KOPT-K1 (cell line): ENCODE data around the gene WDR33.
"Not testable (repeated sequence)": the region's sequence is repeated elsewhere in the genome, so short reads cannot be mapped to it uniquely, and the experiment has no call there.

Source experiments
- H3K27ac ChIP-seq: fragments of 200-600 bp; sonication (generic); 2 replicates; pipeline ENCODE4 v1.5.1; 2016; ENCODE audit warnings: antibody characterized with exemption, mild to moderate bottlenecking, low read depth, low read length; ENCODE audit not compliant: poor library complexity, severe bottlenecking
- H3K36me3 ChIP-seq: fragments of 200-600 bp; sonication (generic); 2 replicates; pipeline ENCODE4 v1.5.1; 2017; ENCODE audit warnings: antibody characterized with exemption, mild to moderate bottlenecking, low read length, moderate library complexity; ENCODE audit not compliant: insufficient read depth
- H3K9me3 ChIP-seq: fragments of 200-600 bp; sonication (generic); 2 replicates; pipeline ENCODE4 v1.5.1; 2017; ENCODE audit warnings: antibody characterized with exemption, low read length, mild to moderate bottlenecking; ENCODE audit not compliant: insufficient read depth, poor library complexity, severe bottlenecking

The WDR33 gene

DNA sequence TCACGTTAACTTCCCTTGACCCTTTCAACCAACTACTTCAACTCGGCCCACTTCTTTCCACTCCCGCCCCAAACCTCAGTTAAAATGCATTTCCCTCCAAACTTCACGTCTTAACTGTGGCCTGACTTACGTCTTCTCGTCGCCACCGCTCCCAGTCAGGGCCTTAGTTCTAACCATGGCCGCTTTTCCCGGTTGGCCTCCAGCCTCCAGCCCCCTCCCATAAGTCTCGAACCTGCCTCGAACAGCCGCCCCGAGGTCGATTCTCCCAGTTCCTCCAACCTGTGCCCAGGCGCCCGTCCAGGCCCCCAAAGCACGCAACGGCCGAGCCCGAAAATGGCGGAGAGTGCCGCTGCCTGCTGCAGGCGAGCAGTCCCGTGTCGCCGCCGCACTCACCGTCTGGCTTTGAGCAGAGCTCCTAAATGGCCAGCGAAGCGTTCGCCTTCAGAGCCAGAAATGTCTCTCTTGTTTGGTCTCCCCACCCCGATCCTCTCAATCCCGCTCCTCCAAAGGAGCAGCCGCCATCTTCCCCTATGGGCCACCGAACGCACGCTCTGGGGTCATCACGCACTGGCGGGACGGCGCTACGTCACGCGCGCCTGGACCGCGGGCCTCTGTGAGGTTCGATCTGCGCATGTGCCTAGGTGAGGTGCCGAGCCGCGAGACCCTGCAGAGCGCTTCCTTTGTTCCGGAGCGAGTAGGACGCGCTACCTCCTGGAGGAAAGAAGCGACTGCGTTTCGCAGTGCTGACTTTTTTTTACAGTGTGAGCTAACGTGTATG, at the start of gene WDR33:
WDR33 (minus strand) TSS at position 553 of the 778 bp plus-strand sequence. CDS start 40,190 bp downstream, outside the sequence.
- Histone ChIP-seq H3K36me3 (peaks cover 14% of the 10 kb centered on the region; the same call in 1 of the 2 replicates), H3K9me3 (no peaks in the 10 kb centered on the region), H3K27ac (peak within 1 kb of the TSS; percentile 96)

DNA sequence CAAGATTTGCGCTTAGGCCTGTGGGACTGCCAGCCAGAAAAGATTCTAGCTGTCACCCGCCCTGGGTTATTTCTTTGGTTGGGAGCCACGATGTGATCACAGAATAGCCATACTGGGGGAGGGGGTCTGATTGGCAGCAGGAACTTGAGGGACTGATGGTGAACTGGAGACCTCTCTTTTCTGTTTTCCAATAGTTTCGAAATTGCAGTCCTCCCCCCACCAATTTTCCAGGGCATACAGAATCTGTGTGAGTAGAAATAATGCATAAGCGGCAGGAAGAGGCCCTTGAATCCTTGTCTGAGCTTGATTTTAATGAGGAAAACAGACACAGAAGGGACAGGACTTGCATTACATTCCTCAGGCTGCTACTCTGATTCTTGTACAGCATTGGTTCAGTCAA, 49.2 kb upstream of the WDR33 start:
- H3K9me3 ChIP-seq = no peaks in the 10 kb centered on the region
- H3K27ac ChIP-seq = no peak overlapping the region
- peaks cover 31% of the 10 kb centered on the region for H3K36me3 ChIP-seq

DNA sequence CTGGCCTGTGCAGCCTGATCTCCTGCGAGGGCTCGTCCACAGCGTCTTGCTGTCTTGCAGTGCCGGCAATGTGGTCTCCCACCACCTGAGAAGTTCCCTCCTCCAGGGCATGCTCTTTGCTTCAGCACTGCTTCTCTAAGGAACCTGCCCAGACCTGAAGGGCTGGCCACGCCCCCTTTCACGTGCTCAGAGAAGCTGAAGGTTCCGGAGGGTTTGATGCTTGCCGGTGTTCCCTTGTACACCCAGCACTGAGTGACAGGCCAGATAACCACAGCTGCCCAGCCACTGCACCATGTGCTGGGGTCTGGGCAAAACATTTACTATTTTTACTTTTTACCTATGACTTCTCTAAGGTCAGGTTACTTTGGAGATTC, 48.7 kb upstream of the WDR33 start:
- no peaks in the 10 kb centered on the region for H3K9me3 ChIP-seq
- H3K27ac ChIP-seq = no peak overlapping the region
- peaks cover 31% of the 10 kb centered on the region for H3K36me3 ChIP-seq

DNA sequence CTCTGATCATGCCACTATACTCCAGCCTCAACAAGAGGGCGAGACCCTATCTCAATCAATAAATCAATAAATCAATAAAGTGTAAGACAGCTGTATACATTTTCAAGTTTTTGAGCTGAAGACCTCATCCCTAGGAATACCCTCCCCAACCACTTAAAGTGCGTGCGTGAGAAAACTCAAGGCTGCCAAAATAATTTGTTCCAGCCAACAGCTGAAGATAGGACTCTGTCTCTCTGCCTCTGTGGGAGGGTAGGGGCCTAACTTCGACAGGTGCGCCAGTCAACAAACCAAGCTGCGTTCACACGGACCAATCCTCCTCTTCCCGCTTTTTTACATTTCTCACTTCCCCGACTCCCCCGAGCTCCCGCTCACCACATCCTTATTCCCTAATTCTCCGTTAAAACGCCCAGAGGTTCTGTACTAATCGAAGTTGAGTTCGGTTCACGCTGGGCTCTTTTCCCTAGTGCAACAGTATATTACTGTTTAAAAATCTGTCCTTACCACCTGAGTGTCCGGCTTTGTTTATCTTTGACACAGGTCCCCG, 46.4 kb upstream of the WDR33 start:
- no peaks in the 10 kb centered on the region for H3K9me3 ChIP-seq
- H3K36me3 ChIP-seq = peaks cover 36% of the 10 kb centered on the region
- H3K27ac ChIP-seq = peak overlapping the region; percentile 85

DNA sequence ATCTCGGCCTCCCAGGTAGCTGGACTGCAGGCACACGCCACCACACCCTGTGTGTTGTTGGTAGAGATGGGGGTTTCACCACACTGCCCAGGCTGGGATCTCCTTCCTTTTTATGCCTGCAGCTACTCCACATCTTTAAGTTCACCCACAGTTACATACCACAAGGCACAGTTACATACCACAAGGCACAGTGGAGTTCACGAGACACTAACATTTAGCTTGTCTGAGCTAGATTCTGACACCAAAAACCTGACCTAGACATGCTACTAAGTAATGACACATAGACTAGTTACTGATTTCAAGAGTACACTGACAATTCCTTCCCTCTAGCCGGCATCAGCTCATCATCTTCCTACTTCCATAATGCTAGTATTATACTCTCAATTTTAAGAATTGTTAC, 42.7 kb upstream of the WDR33 start:
- Histone ChIP-seq H3K27ac (no peak overlapping the region), H3K36me3 (peaks cover 72% of the 10 kb centered on the region), H3K9me3 (no peaks in the 10 kb centered on the region)

DNA sequence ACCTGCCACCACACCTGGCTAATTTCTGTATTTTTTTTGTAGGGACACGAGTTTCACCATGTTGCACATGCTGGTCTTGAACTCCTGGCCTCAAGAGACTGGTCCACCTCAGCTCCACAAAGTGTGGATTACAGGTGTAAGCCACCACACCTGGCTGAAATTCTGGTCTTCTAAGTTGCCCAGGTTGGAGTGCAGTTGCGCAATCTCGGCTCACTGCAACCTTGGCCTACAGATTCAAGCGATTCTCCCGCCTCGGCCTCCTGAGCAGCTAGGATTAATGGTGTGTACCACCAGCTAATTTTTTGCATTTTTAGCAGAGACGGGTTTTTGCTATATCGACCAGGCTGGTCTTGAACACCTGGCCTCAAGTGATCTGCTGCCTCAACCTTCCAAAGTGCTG, 41.4 kb upstream of the WDR33 start:
- Histone ChIP-seq H3K27ac (no peak overlapping the region), H3K9me3 (no peaks in the 10 kb centered on the region), H3K36me3 (peaks cover 85% of the 10 kb centered on the region)

DNA sequence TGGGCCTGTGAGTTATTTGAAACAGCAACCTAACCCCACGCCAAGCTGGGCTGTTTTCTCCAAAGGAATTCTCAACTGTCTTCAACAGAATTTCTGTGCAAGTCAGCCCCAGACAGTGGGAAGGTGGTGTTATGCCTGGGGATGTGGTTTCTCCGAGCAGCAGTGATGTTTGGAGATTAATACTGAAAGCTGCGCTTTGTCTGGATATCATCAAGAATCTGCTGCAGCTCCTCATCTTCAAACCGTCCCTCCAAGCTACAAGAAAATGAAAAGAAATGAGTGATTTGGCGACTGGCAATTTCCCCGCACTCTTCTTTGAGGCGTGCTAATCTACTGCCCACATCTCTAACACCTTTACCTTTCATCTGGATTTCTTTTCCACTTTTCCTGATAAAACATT, 37.0 kb upstream of the WDR33 start:
- no peaks in the 10 kb centered on the region for H3K9me3 ChIP-seq
- no peak overlapping the region for H3K27ac ChIP-seq
- peaks cover 96% of the 10 kb centered on the region for H3K36me3 ChIP-seq

DNA sequence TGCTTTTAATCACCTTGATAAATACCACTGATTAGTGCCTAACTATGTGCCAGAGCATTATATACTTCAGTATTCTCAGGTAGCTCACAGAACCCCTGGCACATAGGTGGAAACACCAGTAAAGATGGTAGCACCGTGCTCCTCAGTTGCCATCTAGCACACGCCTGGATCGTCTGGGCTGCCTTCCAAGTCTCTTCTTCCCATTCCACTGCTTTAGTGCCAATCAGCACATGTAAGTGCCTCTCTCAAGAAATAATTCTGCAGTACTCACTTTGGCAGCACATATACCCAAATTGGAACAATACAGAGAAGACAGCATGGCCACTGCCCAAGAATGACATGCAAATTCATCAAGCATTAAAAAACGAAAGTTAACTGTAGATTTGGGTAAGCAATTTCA, 34.0 kb upstream of the WDR33 start:
- Histone ChIP-seq H3K36me3 (peaks cover 66% of the 10 kb centered on the region), H3K27ac (no peak overlapping the region), H3K9me3 (no peaks in the 10 kb centered on the region)

DNA sequence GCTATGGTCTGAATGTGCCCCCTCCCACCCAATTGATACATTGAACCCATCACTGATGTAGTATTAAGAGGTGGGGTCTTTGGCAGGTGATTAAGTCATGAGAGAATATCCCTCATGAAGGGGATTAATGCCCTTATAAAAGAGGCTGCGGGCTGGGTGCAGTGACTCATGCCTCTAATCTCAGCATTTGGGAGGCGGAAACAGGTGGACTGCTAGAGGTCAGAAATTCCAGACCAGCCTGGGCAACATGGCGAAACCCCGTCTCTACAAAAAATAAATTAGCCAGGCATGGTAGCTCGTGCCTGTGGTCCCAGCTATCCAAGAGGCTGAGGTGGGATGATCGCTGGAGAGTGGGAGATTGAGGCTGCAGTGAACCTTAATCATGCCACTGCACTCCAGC, 32.7 kb upstream of the WDR33 start:
- Histone ChIP-seq H3K36me3 (peaks cover 53% of the 10 kb centered on the region), H3K9me3 (no peaks in the 10 kb centered on the region), H3K27ac (no peak overlapping the region)

DNA sequence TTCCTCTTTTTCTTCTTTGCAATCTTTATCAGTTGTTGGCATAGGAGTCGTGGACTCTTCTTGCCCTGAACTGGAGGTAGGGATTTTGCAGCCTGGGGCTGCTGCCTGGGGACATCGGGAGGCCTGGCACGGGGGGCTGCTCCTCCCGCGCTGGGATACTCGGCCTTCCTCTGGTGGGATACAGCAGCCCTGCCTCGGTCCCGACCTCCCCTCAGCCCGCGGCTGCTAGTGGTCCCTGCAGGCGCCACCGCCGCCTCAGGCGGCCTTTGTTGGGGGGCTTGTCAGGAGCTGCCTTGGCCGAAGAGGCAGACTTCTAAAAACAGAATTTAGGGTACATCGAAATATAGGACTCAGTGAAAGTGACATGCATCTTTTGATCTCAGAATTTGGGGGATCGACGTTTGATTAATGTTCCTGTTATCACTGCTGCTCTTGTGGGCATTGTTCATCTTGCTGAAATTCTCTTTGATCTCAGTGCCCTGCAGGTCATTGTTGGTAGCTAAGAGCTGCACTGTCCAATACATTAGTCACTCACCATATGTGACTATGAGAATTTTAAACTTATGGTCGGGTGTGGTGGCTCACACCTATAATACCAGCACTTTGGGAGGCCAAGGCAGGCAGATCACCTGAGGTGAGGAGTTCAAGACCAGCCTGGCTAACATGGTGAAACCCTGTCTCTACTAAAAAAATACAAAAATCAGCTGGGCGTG, 30.7 kb upstream of the WDR33 start:
- Histone ChIP-seq H3K27ac (no peak overlapping the region), H3K36me3 (peaks cover 33% of the 10 kb centered on the region), H3K9me3 (no peaks in the 10 kb centered on the region)

DNA sequence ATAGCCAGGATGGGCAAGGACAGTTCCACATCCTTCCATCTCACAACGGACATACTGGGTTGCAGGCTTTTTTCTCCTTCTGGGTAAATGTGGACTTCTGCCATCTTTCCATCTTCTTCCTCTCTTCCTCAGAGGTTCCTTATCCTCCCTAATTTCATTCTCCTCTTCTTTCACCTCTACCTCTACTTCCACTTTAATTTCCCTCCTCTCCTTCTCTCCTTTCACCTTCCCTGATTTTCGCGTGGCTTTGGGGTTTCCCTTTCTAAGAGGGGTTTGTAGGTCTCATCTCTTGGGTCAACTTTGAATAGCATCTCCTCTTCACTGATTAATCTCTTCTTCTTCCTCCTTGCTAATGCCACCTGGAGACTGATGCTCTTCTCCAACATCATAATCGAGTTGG, 29.9 kb upstream of the WDR33 start:
- Histone ChIP-seq H3K27ac (no peak overlapping the region), H3K9me3 (no peaks in the 10 kb centered on the region), H3K36me3 (peaks cover 25% of the 10 kb centered on the region)

DNA sequence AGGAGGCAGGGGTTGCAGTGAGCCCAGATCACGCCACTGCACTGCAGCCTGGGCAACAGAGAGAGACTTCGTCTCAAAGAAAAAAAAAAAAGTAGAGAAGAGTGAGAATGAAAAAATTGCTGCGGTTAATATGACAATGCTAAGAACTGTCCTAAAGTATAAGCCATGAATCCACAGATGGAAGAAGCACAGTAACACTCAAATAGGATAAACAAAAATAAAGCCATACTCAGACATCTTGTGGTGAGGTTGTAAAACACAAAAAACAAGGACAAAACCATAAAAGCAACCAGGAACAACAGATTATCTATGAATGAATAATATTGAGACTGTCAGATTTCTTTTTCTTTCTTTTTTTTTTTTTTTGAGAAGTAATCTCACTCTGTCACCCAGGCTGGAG, 24.0 kb upstream of the WDR33 start:
- no peaks in the 10 kb centered on the region for H3K36me3 ChIP-seq
- H3K27ac ChIP-seq = no peak overlapping the region
- no peaks in the 10 kb centered on the region for H3K9me3 ChIP-seq

DNA sequence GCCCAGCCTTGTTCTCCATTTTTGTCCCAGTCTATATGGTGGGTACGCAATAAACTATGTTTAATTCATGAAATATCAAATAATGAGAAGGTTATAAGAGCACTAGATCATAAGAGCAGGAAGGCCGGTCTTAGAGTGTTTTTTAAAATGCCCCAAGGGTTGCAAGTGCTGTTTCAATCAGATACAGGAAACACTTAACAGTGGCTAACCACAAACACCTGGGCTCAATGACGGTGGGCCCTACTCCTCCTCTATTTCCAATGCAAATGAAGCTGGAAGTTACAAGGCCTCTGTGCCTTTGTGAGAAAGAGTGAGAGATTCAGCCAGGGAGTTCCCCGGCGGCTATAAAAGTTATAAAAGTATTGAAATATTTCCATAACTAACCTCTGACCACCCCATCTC, 18.9 kb upstream of the WDR33 start:
- H3K27ac ChIP-seq = peak overlapping the region; percentile 47

DNA sequence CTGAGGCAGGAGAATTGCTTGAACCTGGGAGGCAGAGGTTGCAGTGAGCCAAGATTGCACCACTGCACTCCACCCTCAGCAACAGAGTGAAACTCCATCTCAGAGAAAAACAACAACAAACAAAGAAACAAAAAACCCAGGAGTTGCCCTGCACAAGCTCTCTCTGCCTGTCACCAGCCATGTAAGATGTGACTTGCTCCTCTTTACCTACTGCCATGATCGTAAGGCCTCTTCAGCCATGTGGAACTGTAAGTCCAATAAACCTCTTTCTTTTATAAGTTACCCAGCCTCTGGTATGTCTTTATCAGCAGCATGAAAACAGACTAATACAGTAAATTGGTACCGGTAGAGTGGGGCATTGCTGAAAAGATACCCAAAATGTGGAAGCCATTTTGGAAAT, 15.7 kb upstream of the WDR33 start:
- peaks cover 31% of the 10 kb centered on the region for H3K9me3 ChIP-seq
- H3K27ac ChIP-seq, H3K36me3 ChIP-seq: not testable (repeated sequence)

More for the DNA sequence above, 18.9 kb upstream of the WDR33 start:
- peaks cover 28% of the 10 kb centered on the region for H3K9me3 ChIP-seq
- H3K36me3 ChIP-seq = no peaks in the 10 kb centered on the region

DNA sequence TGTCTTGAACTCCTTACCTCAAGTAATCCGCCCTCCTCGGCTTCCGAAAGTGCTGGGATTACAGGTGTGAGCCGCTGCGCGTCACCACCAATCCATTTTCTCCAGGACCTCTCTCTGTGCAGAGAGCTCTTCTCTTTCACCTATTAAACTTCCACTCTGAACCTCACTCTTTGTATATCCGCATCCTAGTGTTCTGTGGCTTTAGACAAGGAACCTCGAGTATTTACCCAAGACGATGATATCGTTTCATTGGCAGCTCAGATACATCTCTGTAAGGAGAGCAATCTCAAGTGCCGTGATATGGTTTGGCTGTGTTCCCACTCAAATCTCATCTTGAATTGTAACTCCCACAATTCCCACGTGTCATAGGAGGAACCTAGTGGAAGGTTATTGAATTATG, 15.1 kb upstream of the WDR33 start:
- no peak overlapping the region for H3K27ac ChIP-seq
- H3K36me3 ChIP-seq = no peaks in the 10 kb centered on the region
- H3K9me3 ChIP-seq = peaks cover 38% of the 10 kb centered on the region
